Natural killer cell (primary cell): Measurements from ENCODE around the gene SOBP. TPM values are rescaled to one million over a fixed set of nuclear protein-coding genes. Genes with fewer than 3 reads are reported as not detected.

Experiments
- ATAC-seq, 3 donors: fragments of 150-1000 bp in 2 of 3; fragments of 200-7000 bp in 1 of 3; cut with Tn5 transposase; 1 replicate in 1 of 3; 2 replicates in 2 of 3; pipeline ENCODE4 v1.10.0; 2021; ENCODE audit warnings: mild to moderate bottlenecking in 2 of 3, moderate library complexity in 2 of 3
- DNase-seq, 2 donors: peaks; one replicate each; pipeline versions ENCODE4 v3.0.0 to v3.0.0-alpha.2; 2013 to 2021; ENCODE audit warnings: mixed read lengths in 1 of 2
- H3K27ac ChIP-seq: one replicate; pipeline ENCODE4 v1.5.1; 2013; ENCODE audit warnings: mild to moderate bottlenecking, low read length
- H3K27me3 ChIP-seq: one replicate; pipeline ENCODE4 v1.6.1; 2013; ENCODE audit warnings: low read length; ENCODE audit not compliant: control insufficient read depth, insufficient read depth
- H3K36me3 ChIP-seq: one replicate; pipeline ENCODE4 v1.6.1; 2013; ENCODE audit warnings: low read length; ENCODE audit not compliant: control insufficient read depth, insufficient read depth
- H3K4me1 ChIP-seq: one replicate; pipeline ENCODE4 v1.6.1; 2013; ENCODE audit warnings: low read length; ENCODE audit not compliant: control insufficient read depth, insufficient read depth
- H3K4me3 ChIP-seq: one replicate; pipeline ENCODE4 v1.5.1; 2013; ENCODE audit warnings: low read length
- H3K9me3 ChIP-seq: one replicate; pipeline ENCODE4 v1.6.1; 2013; ENCODE audit warnings: low read length; ENCODE audit not compliant: control insufficient read depth, insufficient read depth
- H3K27ac Mint-ChIP-seq, 2 donors: one replicate each; pipeline ENCODE4 v1.8.0; 2022; ENCODE audit warnings: mild to moderate bottlenecking in 2 of 2, mixed read lengths in 2 of 2, moderate library complexity in 1 of 2
- H3K27me3 Mint-ChIP-seq, 2 donors: one replicate each; pipeline ENCODE4 v1.8.0; 2022; ENCODE audit warnings: low read depth in 2 of 2, mixed read lengths in 2 of 2
- H3K36me3 Mint-ChIP-seq: one replicate; pipeline ENCODE4 v1.8.0; 2022; ENCODE audit warnings: mixed read lengths
- H3K4me1 Mint-ChIP-seq, 2 donors: one replicate each; pipeline ENCODE4 v1.8.0; 2022; ENCODE audit warnings: mixed read lengths in 2 of 2
- H3K4me3 Mint-ChIP-seq: one replicate; pipeline ENCODE4 v1.8.0; 2022; ENCODE audit warnings: mild to moderate bottlenecking, moderate library complexity, mixed read lengths
- H3K9me3 Mint-ChIP-seq, 2 donors: one replicate each; pipeline ENCODE4 v1.8.0; 2022; ENCODE audit warnings: mixed read lengths in 2 of 2
- WGBS: methylation state at CpG from one replicate; pipeline ENCODE4 v1.1.7; 2013; ENCODE audit warnings: missing lambda C conversion rate; ENCODE audit not compliant: insufficient coverage; 5-methylcytosine and 5-hydroxymethylcytosine counted together
- intact Hi-C: fragments of 100-400 bp; cut with micrococcal nuclease; formaldehyde crosslinking; loops from one replicate; pipeline ENCODE4 v1.14.2; 2022
- total RNA-seq, 4 donors: library from RNA; stranded (reverse); fragments of 120-200 nt in 1 of 4; gene quantifications; one replicate each; pipeline versions ENCODE4 v1.2.3 to v1.2.4, GENCODE V29; 2013 to 2022
- TF ChIP-seq, protein P1 (sequence below): fragments of 200-600 bp; IDR thresholded peaks from one replicate; pipeline ENCODE4 v1.8.0; 2022; ENCODE audit warnings: antibody characterized with exemption

Gene SOBP
- total RNA-seq, 3 donors from 2014 or later (not counting 1 experiment from before 2014, with no cell fraction given): 0.16 TPM; not detected in 1

DNA sequence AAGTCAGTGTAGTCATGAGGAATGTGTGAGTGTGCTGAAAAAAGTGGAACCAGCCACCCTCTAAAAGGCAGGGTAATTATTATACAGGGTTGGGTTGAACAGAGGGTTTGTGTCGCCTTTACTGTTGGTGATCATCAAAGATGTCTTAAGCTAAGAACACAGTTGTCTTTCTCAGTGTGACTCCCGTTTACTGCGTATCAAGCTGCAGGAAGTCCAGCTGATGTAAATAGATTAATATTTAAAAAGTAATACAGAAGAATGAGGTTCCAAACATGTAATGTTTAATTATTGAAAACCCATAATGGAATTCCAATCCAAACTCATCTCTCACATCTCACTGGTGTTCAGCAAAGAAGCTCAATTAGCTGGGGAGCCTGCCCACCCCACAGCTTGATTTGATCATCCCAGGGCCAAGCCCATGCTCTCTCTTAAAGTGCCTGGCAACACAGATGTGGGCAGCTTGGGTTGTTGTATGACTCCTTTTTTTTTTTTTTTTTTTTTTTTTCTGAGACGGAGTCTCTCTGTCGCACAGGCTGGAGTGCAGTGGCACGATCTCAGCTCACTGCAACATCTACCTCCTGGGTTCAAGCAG, 127.5 kb downstream of the SOBP start:
- DNase-seq: no peak
- Mint-ChIP-seq H3K4me1 (peaks cover 20 to 26% of the 10 kb centered on the region in 2 donors), H3K27ac (no peak overlapping the region)

DNA sequence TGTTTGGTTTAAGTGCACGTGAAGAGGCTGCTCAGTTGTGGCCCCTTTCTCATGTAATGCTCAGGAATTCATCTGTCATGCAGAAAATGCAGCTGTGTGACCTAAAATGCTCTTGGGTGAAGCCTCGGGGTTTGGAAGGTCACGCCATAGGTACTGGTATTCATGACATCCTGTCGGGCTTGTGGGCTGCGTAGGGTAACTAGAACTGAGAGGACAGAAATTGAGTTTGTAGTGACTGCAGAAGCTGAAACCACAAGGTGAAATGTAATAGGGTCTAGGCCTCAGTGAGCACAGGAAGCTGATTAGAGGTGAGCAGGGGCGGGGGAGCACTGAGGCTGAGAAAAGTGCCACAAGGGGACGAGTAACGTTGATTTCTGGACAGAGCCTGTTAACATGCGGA, 128.8 kb downstream of the SOBP start:
- H3K36me3 Mint-ChIP-seq: no peaks in the 10 kb centered on the region
- WGBS: 11% methylated on average over 9 of the region's 9 CpGs
- H3K4me3 Mint-ChIP-seq: peak overlapping the region; percentile 14

More for the DNA sequence above, 127.5 kb downstream of the SOBP start:
- Histone ChIP-seq H3K4me3 (no peak overlapping the region), H3K27me3 (no peaks in the 10 kb centered on the region), H3K27ac (no peak overlapping the region), H3K4me1 (peaks cover 16% of the 10 kb centered on the region), H3K36me3 (no peaks in the 10 kb centered on the region), H3K9me3 (no peaks in the 10 kb centered on the region)
- 92% methylated on average over 3 of the region's 6 CpGs for WGBS
- Mint-ChIP-seq H3K4me3 (no peak overlapping the region), H3K27me3 (peaks cover 4 to 10% of the 10 kb centered on the region in 2 donors), H3K9me3 (no peaks in the 10 kb centered on the region), H3K36me3 (no peaks in the 10 kb centered on the region)
- intact Hi-C loops: no loop called here
- TF ChIP-seq, protein P1, sequence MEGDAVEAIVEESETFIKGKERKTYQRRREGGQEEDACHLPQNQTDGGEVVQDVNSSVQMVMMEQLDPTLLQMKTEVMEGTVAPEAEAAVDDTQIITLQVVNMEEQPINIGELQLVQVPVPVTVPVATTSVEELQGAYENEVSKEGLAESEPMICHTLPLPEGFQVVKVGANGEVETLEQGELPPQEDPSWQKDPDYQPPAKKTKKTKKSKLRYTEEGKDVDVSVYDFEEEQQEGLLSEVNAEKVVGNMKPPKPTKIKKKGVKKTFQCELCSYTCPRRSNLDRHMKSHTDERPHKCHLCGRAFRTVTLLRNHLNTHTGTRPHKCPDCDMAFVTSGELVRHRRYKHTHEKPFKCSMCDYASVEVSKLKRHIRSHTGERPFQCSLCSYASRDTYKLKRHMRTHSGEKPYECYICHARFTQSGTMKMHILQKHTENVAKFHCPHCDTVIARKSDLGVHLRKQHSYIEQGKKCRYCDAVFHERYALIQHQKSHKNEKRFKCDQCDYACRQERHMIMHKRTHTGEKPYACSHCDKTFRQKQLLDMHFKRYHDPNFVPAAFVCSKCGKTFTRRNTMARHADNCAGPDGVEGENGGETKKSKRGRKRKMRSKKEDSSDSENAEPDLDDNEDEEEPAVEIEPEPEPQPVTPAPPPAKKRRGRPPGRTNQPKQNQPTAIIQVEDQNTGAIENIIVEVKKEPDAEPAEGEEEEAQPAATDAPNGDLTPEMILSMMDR: no peak
- ATAC-seq: no peak

DNA sequence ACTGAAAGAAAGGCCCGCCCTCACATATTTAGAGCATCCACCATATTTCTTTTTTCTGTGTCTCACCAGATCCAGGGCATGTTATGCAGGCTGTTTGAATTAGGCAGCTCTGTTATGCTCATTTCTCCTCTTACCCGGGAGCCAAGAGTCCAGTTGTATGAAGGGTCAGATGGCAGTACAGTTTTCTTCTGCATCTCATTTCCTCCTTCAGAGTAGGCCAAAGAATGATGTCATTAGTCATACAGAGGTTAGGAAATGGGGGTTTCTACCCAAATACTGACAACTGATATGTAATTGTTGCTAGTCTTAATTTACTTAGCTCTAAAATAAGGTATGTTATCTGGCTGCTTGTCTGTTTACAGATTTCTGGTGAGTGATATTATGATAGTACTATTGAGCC, 130.8 kb downstream of the SOBP start:
- H3K4me1 ChIP-seq: peaks cover 22% of the 10 kb centered on the region
- no peaks in the 10 kb centered on the region for H3K9me3 ChIP-seq
- no peak overlapping the region for H3K27ac Mint-ChIP-seq
- ATAC-seq (no peak), DNase-seq (no peak)
- no peak overlapping the region for H3K27ac ChIP-seq
- H3K36me3 Mint-ChIP-seq: no peaks in the 10 kb centered on the region
- H3K4me3 ChIP-seq: no peak overlapping the region
- intact Hi-C loops: no loop called here
- no peak overlapping the region for H3K4me3 Mint-ChIP-seq
- H3K9me3 Mint-ChIP-seq: no peaks in the 10 kb centered on the region
- WGBS: 95% methylated on average over 2 of the region's 2 CpGs
- no peaks in the 10 kb centered on the region for H3K27me3 Mint-ChIP-seq
- H3K27me3 ChIP-seq: no peaks in the 10 kb centered on the region
- TF ChIP-seq, protein P1: no peak
- no peaks in the 10 kb centered on the region for H3K36me3 ChIP-seq
- peaks cover 29 to 37% of the 10 kb centered on the region in 2 donors for H3K4me1 Mint-ChIP-seq

More for the DNA sequence above, 128.8 kb downstream of the SOBP start:
- no peak overlapping the region for H3K4me3 ChIP-seq
- ATAC-seq (peak; percentile 81 to 93 (median 83)), DNase-seq (peak in 1 of 2 donors; percentile 72)
- H3K27ac ChIP-seq: peak overlapping the region; percentile 49
- H3K36me3 ChIP-seq: no peaks in the 10 kb centered on the region
- H3K9me3 Mint-ChIP-seq: no peaks in the 10 kb centered on the region
- peaks cover 16% of the 10 kb centered on the region for H3K4me1 ChIP-seq
- TF ChIP-seq, protein P1: no peak
- H3K9me3 ChIP-seq: no peaks in the 10 kb centered on the region
- peaks cover 20 to 26% of the 10 kb centered on the region in 2 donors for H3K4me1 Mint-ChIP-seq
- no peaks in the 10 kb centered on the region for H3K27me3 ChIP-seq
- intact Hi-C loops: no loop called here
- H3K27me3 Mint-ChIP-seq: peaks cover 4 to 10% of the 10 kb centered on the region in 2 donors
- H3K27ac Mint-ChIP-seq: peak overlapping the region; percentile 65 to 82
